ENCODE measurements around the gene GRM8.

Gene GRM8

DNA sequence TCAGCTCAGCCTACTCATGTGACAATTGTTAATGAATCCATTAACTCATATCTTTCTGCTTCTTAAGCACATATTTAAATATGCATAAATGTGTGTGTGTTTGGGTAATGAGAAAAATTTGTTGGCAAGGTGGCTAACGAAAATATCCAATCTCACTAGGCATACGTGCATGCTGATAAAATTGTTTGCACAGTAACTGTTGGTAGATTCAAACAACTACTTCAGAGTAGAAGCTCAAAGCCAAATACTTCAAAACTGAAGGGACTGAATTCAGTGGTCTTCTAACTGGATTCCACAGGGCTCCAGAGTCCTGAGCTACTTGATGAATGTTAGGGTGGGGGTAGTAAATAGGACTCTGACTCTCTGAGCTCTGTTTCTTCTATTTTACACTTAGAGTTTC, 757.0 kb downstream of the GRM8 start:
- Mint-ChIP-seq H3K4me1 (ENCODE audit: low read depth) (no peaks in the 10 kb centered on the region), H3K27me3 (no peaks in the 10 kb centered on the region), H3K27ac (no peak overlapping the region), H3K36me3 (ENCODE audit: low read depth) (no peaks in the 10 kb centered on the region), H3K9me3 (peaks cover 8% of the 10 kb centered on the region), H3K4me3 (no peak overlapping the region)

DNA sequence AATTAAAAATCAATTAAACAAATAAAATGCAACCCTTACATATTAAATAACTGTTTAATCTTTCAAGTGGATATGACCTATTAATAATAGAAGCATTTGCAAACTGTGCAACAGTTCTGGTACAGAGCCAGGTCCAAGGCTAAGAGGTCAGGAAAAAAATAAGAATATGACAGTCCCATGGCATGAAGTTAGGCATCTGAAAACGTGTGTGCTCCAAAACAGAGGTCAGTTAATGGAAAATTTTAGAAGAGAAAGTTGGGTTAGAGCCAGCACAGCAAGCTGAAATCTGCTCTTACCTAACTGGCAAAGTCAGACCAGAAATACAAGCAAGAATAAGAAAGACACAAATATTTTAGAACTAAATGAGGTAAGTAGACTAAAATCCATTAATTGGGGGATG, 757.7 kb downstream of the GRM8 start:
- Mint-ChIP-seq H3K9me3 (peaks cover 8% of the 10 kb centered on the region), H3K36me3 (ENCODE audit: low read depth) (no peaks in the 10 kb centered on the region), H3K4me3 (no peak overlapping the region), H3K27me3 (no peaks in the 10 kb centered on the region), H3K4me1 (ENCODE audit: low read depth) (no peaks in the 10 kb centered on the region), H3K27ac (no peak overlapping the region)

DNA sequence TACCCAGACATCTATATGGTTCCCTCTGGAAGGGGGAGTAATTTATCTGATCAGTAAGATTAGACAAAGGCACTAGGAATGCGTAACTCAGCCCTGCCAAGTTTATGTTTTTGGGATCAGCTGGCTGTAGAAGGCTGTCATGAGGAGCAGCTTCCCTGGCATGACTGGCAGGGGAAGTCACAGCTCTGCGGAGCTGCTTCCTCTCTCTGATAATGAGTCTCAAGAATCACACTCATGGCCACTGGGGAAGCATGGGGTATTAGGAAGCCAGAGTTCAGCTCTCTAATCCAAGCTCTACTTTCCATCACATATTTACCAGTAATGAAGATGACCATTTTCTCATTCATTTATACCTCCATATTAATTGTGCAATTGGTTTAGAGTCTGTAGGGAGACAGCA, 758.9 kb downstream of the GRM8 start:
- Mint-ChIP-seq H3K27ac (no peak overlapping the region), H3K27me3 (no peaks in the 10 kb centered on the region)

DNA sequence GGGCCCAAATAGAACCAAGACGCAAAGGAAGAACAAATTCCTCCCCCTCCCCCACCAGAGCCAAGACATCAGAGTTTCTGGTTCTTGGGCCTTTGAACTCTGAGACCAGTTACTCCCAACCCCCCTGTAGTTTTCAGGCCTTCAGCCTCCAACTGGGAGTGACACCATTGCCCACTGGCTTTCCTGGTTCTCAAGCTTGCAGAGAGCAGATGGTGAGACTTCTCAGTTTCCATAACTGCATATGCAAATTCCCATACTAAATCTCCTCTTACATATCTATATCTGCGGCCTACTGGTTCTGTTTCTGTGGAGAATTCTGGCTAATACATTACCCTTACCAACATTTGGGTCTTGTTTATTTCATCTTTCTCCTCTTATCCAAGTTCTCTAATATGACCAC, 762.9 kb downstream of the GRM8 start:
- no peak overlapping the region for H3K27ac Mint-ChIP-seq
- H3K9me3 Mint-ChIP-seq: peaks cover 4% of the 10 kb centered on the region
- H3K36me3 Mint-ChIP-seq (ENCODE audit: low read depth): no peaks in the 10 kb centered on the region
- H3K4me1 Mint-ChIP-seq (ENCODE audit: low read depth): no peaks in the 10 kb centered on the region
- H3K27me3 Mint-ChIP-seq: no peaks in the 10 kb centered on the region
- H3K4me3 Mint-ChIP-seq: no peak overlapping the region

More for the DNA sequence above, 758.9 kb downstream of the GRM8 start:
- Mint-ChIP-seq H3K36me3 (ENCODE audit: low read depth) (no peaks in the 10 kb centered on the region), H3K4me1 (ENCODE audit: low read depth) (no peaks in the 10 kb centered on the region), H3K4me3 (no peak overlapping the region), H3K9me3 (peaks cover 8% of the 10 kb centered on the region)

DNA sequence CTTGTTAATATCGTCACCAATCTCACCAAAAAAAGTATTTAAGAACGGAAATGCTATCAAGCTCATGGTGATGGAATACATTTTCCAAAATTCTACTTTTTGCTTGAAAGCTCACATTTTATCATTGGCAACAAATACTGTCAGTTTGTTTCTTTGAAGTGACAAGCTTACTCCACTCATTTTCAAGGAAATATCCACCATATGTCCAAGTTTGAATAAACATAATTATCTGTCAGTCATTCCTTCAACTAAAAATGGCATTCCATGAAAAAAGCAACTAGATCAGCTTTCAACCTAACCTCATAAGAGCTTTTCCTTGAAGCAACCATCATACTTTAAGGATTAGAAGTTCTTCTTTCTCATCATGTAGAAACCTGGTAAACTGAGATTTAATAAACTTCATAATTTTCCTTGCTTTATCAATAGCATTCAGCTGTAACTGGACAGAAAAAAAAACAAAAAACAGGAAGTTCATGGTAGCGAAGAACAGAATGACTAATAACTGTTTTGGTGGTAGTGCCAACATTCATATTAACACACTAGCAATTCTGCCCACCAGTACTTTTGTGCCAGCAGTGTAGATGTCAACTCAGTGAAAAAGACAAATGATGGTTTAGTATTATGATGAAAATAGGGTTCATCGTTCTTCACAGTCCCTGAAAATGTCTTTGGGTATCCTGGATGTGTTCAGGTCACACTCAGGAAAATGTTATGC, 764.9 kb downstream of the GRM8 start:
- no peak overlapping the region for H3K4me3 Mint-ChIP-seq
- no peaks in the 10 kb centered on the region for H3K36me3 Mint-ChIP-seq (ENCODE audit: low read depth)
- H3K27ac Mint-ChIP-seq: no peak overlapping the region
- no peaks in the 10 kb centered on the region for H3K4me1 Mint-ChIP-seq (ENCODE audit: low read depth)
- no peaks in the 10 kb centered on the region for H3K27me3 Mint-ChIP-seq
- H3K9me3 Mint-ChIP-seq: peaks cover 6% of the 10 kb centered on the region

DNA sequence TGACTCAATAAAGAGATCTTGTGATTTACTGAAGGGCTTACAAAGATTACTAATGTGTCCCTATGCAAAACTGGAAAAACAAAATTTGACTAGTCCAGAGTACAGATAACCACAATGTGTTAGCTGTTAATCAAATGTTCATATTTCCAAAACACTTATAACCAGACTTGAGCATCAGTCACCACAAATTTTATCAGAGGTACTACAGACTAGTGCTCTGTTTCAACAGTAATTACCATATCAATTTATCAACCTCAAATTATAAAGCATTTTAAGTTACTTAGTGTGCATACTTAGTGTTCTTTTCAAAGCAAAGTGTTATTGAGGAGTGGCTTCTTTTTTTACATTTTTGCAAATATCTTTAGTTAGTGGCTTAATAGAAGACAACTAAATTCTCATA, 765.9 kb downstream of the GRM8 start:
- Mint-ChIP-seq H3K4me1 (ENCODE audit: low read depth) (no peaks in the 10 kb centered on the region), H3K27me3 (no peaks in the 10 kb centered on the region), H3K36me3 (ENCODE audit: low read depth) (no peaks in the 10 kb centered on the region), H3K27ac (no peak overlapping the region), H3K9me3 (peaks cover 6% of the 10 kb centered on the region), H3K4me3 (no peak overlapping the region)

DNA sequence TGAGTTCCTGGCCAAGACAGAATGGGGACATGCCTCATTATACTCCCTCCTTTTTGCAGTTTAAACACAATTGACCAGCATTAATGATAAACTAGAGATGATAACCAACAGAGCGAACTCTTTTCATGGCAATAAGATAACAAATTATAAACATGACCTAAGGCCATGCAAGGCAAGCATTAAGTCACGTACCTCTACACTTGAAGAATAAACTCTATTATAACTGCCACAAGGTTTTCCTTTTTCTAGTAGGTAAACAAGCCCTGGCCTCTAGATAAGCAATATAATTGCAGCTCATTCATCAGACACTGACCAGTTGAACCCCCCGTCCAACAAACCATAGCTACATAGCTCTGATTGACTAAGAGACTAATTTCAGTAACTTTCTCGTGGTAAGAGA, 767.0 kb downstream of the GRM8 start:
- no peak overlapping the region for H3K27ac Mint-ChIP-seq
- H3K36me3 Mint-ChIP-seq (ENCODE audit: low read depth): no peaks in the 10 kb centered on the region
- no peaks in the 10 kb centered on the region for H3K27me3 Mint-ChIP-seq
- no peak overlapping the region for H3K4me3 Mint-ChIP-seq
- peaks cover 6% of the 10 kb centered on the region for H3K9me3 Mint-ChIP-seq
- no peaks in the 10 kb centered on the region for H3K4me1 Mint-ChIP-seq (ENCODE audit: low read depth)

DNA sequence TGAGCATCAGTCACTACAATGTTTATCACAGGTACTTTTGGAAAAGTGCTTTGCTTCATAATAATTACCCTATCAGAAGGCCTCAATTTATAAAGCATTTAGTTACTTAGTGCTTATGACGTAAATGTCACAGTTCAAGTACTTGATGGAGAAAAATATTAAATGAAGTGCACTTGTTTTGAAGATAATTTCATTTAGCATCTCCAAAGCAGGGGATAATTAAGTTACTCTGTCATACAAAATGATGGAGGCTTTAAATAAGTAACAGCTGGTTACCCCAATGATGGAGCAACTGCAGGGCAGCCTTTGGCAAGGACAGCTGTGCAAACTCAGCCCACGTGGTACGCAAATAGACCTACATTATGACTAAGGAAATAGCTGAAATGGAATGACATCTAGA, 768.8 kb downstream of the GRM8 start:
- peaks cover 6% of the 10 kb centered on the region for H3K9me3 Mint-ChIP-seq
- H3K4me3 Mint-ChIP-seq: no peak overlapping the region
- no peak overlapping the region for H3K27ac Mint-ChIP-seq
- H3K27me3 Mint-ChIP-seq: no peaks in the 10 kb centered on the region
- no peaks in the 10 kb centered on the region for H3K4me1 Mint-ChIP-seq (ENCODE audit: low read depth)
- H3K36me3 Mint-ChIP-seq (ENCODE audit: low read depth): no peaks in the 10 kb centered on the region

DNA sequence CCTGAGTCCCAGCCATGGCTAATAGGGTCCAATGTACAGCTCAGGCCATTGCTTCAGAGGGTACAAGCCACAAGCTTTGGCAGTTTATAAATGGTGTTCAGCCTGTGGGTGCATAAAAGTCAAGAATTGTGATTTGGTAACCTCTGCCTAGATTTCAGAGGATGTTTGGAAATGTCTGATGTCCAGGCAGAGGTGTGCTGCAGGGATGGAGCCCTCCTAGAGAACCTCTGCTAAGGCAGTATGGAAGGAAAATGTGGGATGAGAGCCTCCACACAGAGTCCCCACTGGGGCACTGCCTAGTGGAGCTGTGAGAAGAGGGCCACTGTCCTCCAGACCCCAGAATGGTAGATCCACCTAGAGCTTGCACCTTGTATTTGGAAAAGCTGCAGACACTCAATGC, 779.9 kb downstream of the GRM8 start:
- Mint-ChIP-seq H3K36me3 (ENCODE audit: low read depth) (no peaks in the 10 kb centered on the region), H3K4me3 (no peak overlapping the region)

DNA sequence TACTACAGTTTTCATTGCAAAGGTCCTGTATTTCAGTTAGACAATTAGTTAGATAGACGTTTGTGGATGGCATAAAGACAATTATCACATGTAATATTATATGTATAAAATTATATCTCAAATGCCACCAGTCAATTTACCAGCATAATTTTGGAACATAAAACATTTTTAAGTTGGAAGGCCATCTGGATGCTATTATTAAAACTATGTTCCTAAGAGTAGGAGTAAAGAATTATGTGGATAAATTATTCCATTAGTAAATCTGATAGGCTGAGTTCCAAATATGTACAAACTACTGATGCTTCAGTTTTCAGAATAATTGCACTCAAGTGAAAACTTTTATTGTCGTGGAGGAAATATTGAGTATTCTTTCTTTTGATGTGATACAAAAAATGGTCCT, 790.3 kb downstream of the GRM8 start:
- no peaks in the 10 kb centered on the region for H3K36me3 Mint-ChIP-seq (ENCODE audit: low read depth)
- no peaks in the 10 kb centered on the region for H3K27me3 Mint-ChIP-seq

More for the DNA sequence above, 779.9 kb downstream of the GRM8 start:
- Mint-ChIP-seq H3K9me3 (peaks cover 25% of the 10 kb centered on the region), H3K4me1 (ENCODE audit: low read depth) (no peaks in the 10 kb centered on the region), H3K27ac (no peak overlapping the region), H3K27me3 (no peaks in the 10 kb centered on the region)

DNA sequence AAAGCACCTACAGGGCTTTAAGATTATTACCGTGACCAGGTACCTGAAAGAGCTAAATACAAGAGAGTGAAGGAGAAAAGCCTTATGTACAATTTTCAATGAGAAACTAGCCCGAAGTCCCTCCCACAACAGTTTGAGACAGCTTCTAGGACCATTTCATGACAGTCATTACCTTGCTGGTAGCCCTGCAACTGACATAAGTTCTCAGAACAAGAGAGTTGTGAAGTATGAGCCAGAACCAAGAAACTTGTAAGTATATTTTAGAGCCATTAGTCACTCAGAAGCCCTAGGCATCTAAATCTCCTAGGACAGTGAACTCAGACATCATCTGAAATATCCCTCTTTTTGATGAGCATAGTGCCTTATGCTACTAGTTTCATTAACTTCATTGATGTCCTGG, 792.1 kb downstream of the GRM8 start:
- H3K4me1 Mint-ChIP-seq (ENCODE audit: low read depth): no peaks in the 10 kb centered on the region
- no peaks in the 10 kb centered on the region for H3K36me3 Mint-ChIP-seq (ENCODE audit: low read depth)
- no peak overlapping the region for H3K4me3 Mint-ChIP-seq
- no peak overlapping the region for H3K27ac Mint-ChIP-seq
- no peaks in the 10 kb centered on the region for H3K9me3 Mint-ChIP-seq
- no peaks in the 10 kb centered on the region for H3K27me3 Mint-ChIP-seq

More for the DNA sequence above, 790.3 kb downstream of the GRM8 start:
- Mint-ChIP-seq H3K9me3 (no peaks in the 10 kb centered on the region), H3K27ac (no peak overlapping the region), H3K4me1 (ENCODE audit: low read depth) (no peaks in the 10 kb centered on the region), H3K4me3 (no peak overlapping the region)

DNA sequence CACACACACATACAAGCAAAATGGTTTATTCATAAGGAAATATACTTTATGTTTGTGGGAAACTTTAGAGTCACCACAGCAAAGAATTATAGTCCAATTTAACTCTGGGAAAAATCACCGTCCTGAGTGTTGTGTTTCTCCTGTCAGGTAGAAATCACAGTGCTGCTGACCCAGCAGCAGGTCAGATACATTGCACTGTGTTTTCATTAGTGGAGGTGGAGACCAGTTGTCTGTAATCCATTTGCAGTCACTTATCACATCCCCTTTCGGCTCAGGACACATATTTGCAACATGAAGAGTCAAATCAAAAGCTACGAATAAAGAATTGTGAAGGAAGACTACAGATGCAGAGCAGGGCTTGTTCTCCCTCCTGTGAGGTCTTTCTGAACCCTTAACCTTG, 799.6 kb downstream of the GRM8 start:
- Mint-ChIP-seq H3K9me3 (peaks cover 5% of the 10 kb centered on the region), H3K4me1 (ENCODE audit: low read depth) (no peaks in the 10 kb centered on the region), H3K36me3 (ENCODE audit: low read depth) (no peaks in the 10 kb centered on the region), H3K4me3 (no peak overlapping the region), H3K27ac (no peak overlapping the region), H3K27me3 (no peaks in the 10 kb centered on the region)

DNA sequence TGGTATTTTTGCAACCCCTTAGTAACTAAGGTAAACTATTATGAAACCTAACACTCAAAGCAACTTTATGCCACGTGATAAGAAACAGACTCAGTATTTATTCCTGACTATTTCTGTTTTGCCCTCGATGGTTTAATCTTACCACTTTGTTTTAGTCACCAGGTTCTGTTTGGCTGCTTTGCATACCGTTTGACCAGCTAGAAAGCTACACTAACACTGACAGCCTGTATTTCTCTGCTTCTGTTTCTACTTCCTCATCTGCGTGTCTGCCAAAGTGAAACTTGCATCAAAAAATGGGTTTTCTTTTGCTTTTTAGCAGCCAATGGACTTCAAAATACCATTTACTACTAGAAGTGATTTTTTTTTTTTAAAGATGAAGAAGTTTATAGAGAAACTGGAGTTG, 802.5 kb downstream of the GRM8 start:
- no peaks in the 10 kb centered on the region for H3K36me3 Mint-ChIP-seq (ENCODE audit: low read depth)
- no peak overlapping the region for H3K4me3 Mint-ChIP-seq
- no peaks in the 10 kb centered on the region for H3K4me1 Mint-ChIP-seq (ENCODE audit: low read depth)
- no peaks in the 10 kb centered on the region for H3K27me3 Mint-ChIP-seq
- no peak overlapping the region for H3K27ac Mint-ChIP-seq
- H3K9me3 Mint-ChIP-seq: peaks cover 5% of the 10 kb centered on the region

DNA sequence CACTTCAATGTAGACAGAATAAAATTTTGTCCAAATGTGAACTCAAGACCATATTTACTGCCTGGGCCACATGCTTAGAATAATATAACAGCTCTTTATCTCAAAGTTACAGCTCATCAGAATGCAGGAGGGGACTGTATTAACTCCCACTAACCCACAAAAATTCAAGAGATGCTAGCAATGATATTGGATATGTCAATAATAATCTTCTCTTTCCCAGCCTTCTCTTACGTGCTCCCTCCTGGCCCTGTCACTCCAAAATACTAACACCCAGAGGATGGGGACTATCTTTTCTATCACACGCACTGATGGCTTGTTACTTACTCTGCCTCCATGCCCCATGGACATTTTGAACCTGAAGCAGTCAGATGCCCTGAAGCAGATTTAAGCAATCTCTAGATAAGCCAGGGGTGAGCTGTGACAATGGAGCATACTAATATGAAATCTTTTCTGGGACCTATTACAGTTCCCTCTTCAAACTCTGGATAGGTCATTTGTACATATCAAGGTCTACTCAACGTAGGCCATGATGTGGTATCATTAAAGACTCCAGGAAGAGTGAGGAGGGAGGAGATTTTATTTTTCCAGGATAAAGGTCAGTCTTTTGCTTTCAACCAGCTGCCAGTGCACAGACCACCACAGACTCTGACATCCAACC, 803.0 kb downstream of the GRM8 start:
- no peak overlapping the region for H3K27ac Mint-ChIP-seq
- H3K36me3 Mint-ChIP-seq (ENCODE audit: low read depth): no peaks in the 10 kb centered on the region
- H3K4me3 Mint-ChIP-seq: no peak overlapping the region
- no peaks in the 10 kb centered on the region for H3K4me1 Mint-ChIP-seq (ENCODE audit: low read depth)
- H3K9me3 Mint-ChIP-seq: peaks cover 5% of the 10 kb centered on the region
- H3K27me3 Mint-ChIP-seq: no peaks in the 10 kb centered on the region

DNA sequence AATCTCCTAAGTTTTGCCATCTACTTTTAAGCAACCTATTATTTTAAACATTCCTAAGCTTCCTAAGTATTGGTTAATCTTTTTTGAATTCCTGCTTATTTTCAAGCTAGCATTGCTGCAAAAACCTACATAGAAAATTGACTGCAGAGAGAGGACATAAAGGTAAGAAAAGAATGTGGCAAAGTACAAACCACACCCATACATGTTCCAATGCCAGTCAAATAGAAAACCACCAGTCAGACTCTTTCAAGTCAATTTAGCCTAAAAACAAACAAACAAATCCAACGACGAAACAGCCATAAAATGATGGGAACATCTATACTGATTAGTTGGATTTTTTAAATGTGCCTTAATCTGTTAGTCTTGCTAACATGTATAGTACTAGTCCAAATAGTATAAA, 804.8 kb downstream of the GRM8 start:
- H3K27ac Mint-ChIP-seq: no peak overlapping the region
- H3K4me1 Mint-ChIP-seq (ENCODE audit: low read depth): no peaks in the 10 kb centered on the region
- H3K9me3 Mint-ChIP-seq: peaks cover 9% of the 10 kb centered on the region
- H3K36me3 Mint-ChIP-seq (ENCODE audit: low read depth): no peaks in the 10 kb centered on the region
- no peaks in the 10 kb centered on the region for H3K27me3 Mint-ChIP-seq
- no peak overlapping the region for H3K4me3 Mint-ChIP-seq

DNA sequence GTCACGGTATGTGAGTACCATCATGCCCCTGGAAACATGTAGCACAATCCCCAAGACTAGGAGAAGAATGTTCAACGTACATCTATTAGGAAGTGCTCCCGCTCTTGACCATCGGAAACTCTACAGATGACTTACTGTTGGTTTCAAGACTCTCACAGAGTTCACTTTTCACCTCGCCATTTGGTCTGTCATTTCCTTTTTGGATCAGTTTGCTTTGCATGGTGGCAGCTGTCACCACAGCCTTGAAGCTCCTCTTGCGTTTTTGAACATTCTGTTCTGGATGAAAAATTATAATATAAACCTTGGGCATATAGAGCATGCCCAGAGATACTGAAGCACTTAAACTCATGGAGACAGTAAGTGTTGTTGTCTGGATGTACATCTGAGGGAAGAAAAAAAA, 806.8 kb downstream of the GRM8 start:
- Mint-ChIP-seq H3K4me3 (no peak overlapping the region), H3K4me1 (ENCODE audit: low read depth) (no peaks in the 10 kb centered on the region), H3K27me3 (no peaks in the 10 kb centered on the region), H3K9me3 (peaks cover 5% of the 10 kb centered on the region), H3K36me3 (ENCODE audit: low read depth) (no peaks in the 10 kb centered on the region), H3K27ac (no peak overlapping the region)
